Colon (tissue), 2 donors: Measurements from ENCODE around the gene PDCD1LG2.
"Not testable (repeated sequence)": the region's sequence is repeated elsewhere in the genome, so short reads cannot be mapped to it uniquely, and the experiment has no call there.

Experiments
- FAIRE-seq: peaks from 2 replicates; lab custom pipeline; 2012; peaks lifted over from hg19 to GRCh38; lab: Jason Lieb, UNC
- donor health status: control.
- donor health status: control.

Gene PDCD1LG2

GRCh38 chr9:5493679-5494511 lies 16.4 kb upstream of the PDCD1LG2 start:
- no peak for FAIRE-seq

DNA sequence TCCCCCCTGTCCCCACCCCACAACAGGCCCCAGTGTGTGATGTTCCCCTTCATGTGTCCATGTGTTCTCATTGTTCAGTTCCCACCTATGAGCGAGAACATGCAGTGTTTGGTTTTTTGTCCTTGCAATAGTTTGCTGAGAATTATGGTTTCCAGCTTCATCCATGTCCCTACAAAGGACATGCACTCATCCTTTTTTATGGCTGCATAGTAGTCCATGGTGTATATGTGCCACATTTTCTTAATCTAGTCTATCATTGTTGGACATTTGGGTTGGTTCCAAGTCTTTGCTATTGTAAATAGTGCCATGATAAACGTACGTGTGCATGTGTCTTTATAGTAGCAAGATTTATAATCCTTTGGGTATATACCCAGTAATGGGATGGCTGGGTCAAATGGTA lies 15.6 kb upstream of the PDCD1LG2 start:
- not testable (repeated sequence) for FAIRE-seq

- FAIRE-seq, result no peak
These were observed 11.2 kb upstream of the PDCD1LG2 start for GRCh38 chr9:5499157-5499556.

DNA sequence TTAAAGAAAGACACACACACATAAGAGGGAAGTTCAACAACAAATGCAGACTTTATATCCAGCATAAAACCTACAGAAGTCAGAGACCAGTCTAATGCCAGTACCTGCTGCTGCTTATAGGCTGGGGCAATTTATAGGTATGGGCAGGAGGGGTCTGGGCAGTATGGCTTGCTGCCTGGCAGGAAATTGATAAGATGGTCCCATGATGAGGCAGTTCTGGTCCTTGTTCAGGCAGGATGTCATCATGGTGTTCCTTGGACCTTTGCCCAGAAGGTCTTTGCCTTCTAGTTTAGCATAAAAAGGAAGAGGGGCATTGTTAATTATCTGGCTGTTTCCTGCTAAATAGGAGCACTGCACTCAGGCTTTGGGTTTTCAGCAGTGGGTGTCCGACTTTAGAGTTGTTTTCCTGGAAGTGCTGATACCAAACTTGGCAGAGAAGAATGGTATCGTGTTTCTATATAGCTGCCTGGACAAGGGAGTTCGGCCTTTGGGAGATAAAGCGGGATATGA lies 10.4 kb upstream of the PDCD1LG2 start:
- no peak for FAIRE-seq

GRCh38 chr9:5500441-5501235 lies 9.7 kb upstream of the PDCD1LG2 start:
- no peak for FAIRE-seq

DNA sequence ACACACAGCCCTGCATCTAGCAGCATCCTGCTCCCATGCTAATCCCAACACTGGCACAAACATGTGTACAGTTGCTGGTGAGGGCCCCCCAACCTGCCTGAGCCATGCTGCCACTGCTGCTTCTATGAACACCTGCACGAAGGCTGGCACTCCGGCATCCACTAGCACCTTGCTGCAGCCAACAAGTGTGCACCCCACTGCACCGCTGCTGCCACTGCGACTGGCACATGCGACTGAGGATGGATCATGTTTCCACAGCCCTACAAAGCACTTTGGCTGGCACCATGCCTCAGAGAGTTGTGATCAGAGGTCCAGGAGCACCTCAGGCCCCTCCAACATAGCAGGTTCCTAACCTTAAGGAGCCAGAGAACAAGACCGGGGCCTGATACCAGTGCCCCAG lies 7.8 kb upstream of the PDCD1LG2 start:
- no peak for FAIRE-seq

GRCh38 chr9:5509573-5509972 lies 758 bp upstream of the PDCD1LG2 start:
- no peak for FAIRE-seq

DNA sequence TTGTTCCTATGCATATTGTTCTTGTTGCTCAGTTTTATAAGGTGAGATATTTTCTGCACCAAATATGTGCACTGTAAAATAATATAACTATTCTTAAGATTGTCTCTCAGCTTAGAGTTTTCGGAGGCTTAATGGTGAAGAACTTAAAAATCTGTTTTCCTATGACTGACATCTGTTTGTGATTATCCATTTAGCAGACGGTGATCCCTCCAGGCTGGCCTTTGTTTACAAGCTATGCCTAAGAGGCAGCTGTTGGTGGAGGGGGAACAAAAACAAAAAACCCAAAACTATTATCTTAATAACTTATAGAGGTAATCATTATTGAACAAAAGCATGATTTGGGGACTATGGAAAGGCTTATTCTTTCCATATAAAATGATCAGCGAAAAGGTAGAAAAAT lies 658 bp downstream of the PDCD1LG2 start:
- FAIRE-seq, result no peak

GRCh38 chr9:5511476-5511875 lies 1.1 kb downstream of the PDCD1LG2 start:
- FAIRE-seq, result no peak

GRCh38 chr9:5511935-5512580 lies 1.7 kb downstream of the PDCD1LG2 start:
- no peak for FAIRE-seq

DNA sequence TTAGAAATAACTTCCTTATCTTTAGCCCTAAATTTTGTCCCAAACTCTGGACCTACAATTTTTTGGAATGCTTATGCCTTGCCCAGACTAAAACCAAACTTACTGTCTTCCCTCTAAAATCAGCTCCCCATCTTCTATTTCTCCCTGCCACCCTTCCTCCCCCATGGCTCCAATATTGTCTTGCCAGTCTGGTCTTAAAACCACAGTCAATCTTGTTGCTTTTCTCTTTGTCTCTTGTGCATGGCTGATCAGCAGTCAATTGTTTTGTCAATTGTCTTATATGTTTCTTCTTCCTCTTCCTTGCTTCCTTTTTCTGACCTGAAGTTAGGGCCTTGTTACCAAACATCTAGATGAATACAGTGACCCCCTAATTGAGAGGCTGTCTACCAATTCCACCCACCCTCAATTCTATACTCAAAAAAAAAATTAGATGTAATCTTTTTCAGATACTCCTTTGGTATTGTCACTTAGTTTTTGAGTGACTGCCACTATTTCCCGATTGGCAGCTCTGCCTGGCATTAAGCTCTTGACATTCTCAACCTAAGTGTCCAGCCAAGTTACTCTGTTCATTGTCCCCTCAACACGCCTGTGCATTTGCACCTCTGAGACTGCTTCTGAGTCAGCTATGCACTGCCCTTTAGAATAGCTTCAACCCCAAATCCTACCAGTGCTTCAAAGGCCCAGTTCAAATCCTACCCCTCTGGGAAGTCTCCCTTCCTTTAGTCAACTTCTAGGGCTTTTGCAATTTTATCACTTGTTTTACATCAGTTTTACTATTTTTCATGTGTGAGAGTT lies 2.5 kb downstream of the PDCD1LG2 start:
- no peak for FAIRE-seq

- no peak for FAIRE-seq
These were observed 3.8 kb downstream of the PDCD1LG2 start for GRCh38 chr9:5513966-5514616.

DNA sequence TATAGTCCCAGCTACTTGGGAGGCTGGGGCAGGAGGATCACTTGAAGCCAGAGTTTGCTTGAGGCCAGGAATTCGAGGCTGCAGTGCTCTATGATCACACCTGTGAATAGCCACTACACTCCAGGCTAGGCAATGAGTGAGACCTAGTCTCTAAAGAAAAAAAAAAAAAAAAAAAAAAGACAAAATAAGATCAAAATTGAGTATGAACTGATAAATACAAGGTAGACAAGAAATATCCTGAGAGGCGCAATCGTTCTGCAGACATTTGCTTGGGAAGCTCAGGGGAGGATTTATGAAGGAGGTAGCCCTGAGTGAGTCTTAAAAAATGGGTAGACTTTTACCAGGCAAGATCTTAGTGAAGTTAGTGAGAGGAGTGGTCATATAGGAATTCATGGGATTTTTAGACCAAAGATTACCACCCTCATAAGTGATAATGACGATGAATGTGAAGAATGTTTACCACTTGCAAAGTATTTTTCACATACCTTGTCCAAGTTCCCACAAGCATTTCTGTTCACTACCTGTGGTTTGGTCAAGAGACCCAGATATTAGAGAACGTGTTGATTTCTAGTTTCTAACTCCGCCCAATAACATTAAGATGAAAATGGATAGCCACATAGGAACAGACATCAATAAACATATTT lies 4.4 kb downstream of the PDCD1LG2 start:
- FAIRE-seq, result no peak

DNA sequence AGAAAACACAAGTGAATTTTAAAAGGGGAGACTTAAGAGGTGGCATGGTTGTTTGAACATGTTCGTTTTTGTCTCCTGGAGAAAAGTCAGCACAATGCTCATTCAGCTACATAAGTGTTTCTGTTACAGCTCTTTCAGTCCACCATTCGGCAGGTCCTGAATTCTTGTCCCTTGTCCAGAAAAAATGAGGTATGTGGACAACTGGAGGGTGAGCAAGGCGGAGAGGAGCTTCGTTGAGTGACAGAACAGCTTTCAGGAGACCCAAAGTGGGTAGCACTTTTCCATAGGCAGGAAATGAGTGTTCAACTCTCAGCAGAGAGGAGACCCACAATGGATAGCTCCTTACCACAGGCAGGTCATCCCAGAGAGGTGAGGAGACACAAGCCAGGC lies 4.9 kb downstream of the PDCD1LG2 start:
- FAIRE-seq, result no peak

- FAIRE-seq, result no peak
These were observed 6.3 kb downstream of the PDCD1LG2 start for GRCh38 chr9:5516453-5517220.

GRCh38 chr9:5518171-5518936 lies 8.0 kb downstream of the PDCD1LG2 start:
- no peak for FAIRE-seq

DNA sequence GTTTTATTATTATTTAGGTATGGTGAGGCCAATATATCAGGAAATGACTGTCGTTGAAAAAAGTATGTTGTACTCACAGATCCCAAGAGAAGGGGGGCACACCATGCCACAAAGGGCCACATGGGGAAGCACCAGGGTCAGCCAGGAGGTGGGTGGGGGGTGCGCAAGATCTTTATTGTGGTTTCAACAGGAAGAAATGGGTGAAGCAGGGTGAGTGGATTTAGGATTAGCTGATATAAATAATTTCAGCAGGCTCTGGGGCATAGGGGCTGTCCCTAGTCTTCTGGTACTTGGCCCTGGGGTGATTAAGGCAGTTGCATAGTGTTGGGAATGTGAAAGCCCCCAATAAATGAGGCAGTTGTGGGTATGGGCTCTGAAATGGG lies 8.6 kb downstream of the PDCD1LG2 start:
- no peak for FAIRE-seq

- FAIRE-seq, result no peak
These were observed 13.8 kb downstream of the PDCD1LG2 start for GRCh38 chr9:5524090-5524489.

- no peak for FAIRE-seq
These were observed 19.4 kb downstream of the PDCD1LG2 start for GRCh38 chr9:5529683-5530221.
